Vagina (tissue), 2 donors: ENCODE data around the gene KRTAP5-5.

Experiments
- CTCF ChIP-seq, 3 experiments: fragments of 450-650 bp in 2 of 3; fragments of 200-600 bp in 1 of 3; sonication (generic) in 1 of 3; IDR thresholded peaks; one replicate each; pipeline ENCODE4 v1.5.1; 2017 to 2019; ENCODE audit warnings: antibody characterized with exemption in 3 of 3, mild to moderate bottlenecking in 2 of 3, moderate library complexity in 2 of 3
- POLR2A ChIP-seq, 2 donors: fragments of 450-650 bp; IDR thresholded peaks; one replicate each; pipeline ENCODE4 v1.6.1; 2017; ENCODE audit warnings: antibody characterized with exemption in 2 of 2, mild to moderate bottlenecking in 2 of 2, moderate library complexity in 2 of 2

DNA sequence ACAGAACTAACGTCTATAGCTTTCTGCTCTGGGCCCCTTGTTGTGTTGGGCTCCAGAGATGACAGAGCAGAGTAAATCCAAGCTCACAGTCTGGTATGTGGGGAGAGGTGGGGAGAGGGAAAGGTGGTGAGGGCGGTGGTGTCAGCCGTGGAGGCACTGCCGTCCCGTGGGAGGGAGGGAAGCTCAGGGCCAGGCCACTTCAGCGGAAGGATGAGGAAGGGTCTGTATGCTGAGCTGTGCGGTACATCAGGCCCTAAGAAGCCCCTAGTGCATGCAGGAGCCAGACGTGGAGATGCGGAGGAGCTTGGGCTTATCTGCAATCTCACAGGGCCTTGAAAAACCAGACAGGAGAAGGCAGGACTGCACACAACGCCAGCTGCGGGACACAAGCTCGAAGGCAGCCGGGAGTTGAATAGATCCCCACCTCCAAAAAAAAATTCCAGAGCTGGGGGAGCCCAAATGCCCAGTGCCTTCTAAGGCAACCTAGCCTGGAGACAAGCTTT is 1.5 kb downstream of the KRTAP5-5 start:
- TF ChIP-seq POLR2A (IDR thresholded peaks at IDR 0.05) (no peak), CTCF (IDR thresholded peaks at IDR 0.05) (no peak)
